DMS153 (cell line): ENCODE measurements around the gene MCUR1.
"Not testable (repeated sequence)": the region's sequence is repeated elsewhere in the genome, so short reads cannot be mapped to it uniquely, and the experiment has no call there.

Experiments
- DNase-seq: peaks from one replicate; lab custom pipeline; 2025; lab: John Stamatoyannopoulos, UW

Gene MCUR1

GRCh38 chr6:13776602-13777001 is 37.8 kb downstream of the MCUR1 start:
- no peak for DNase-seq

- not testable (repeated sequence) for DNase-seq
These were observed 38.9 kb downstream of the MCUR1 start for GRCh38 chr6:13775466-13775865.

- not testable (repeated sequence) for DNase-seq
These were observed 41.9 kb downstream of the MCUR1 start for GRCh38 chr6:13772358-13773030.

GRCh38 chr6:13769655-13770053 is 44.7 kb downstream of the MCUR1 start:
- no peak for DNase-seq

GRCh38 chr6:13769034-13769654 is 45.2 kb downstream of the MCUR1 start:
- no peak for DNase-seq

- no peak for DNase-seq
These were observed 47.1 kb downstream of the MCUR1 start for GRCh38 chr6:13767121-13767808.

- DNase-seq: no peak
These were observed 48.1 kb downstream of the MCUR1 start for GRCh38 chr6:13766201-13766634.

GRCh38 chr6:13765570-13765969 is 48.8 kb downstream of the MCUR1 start:
- no peak for DNase-seq

- DNase-seq: no peak
These were observed 49.4 kb downstream of the MCUR1 start for GRCh38 chr6:13764996-13765395.

- DNase-seq: no peak
These were observed 50.5 kb downstream of the MCUR1 start for GRCh38 chr6:13763740-13764381.

- DNase-seq: no peak
These were observed 51.5 kb downstream of the MCUR1 start for GRCh38 chr6:13762611-13763441.

GRCh38 chr6:13761361-13762036 is 52.9 kb downstream of the MCUR1 start:
- DNase-seq: no peak

- DNase-seq: no peak
These were observed 53.8 kb downstream of the MCUR1 start for GRCh38 chr6:13760307-13761304.

GRCh38 chr6:13759025-13759424 is 55.3 kb downstream of the MCUR1 start:
- no peak for DNase-seq

GRCh38 chr6:13754644-13755043 is 59.7 kb downstream of the MCUR1 start:
- no peak for DNase-seq

- DNase-seq: no peak
These were observed 70.6 kb downstream of the MCUR1 start for GRCh38 chr6:13743736-13744127.

- no peak for DNase-seq
These were observed 71.2 kb downstream of the MCUR1 start for GRCh38 chr6:13742961-13743735.

- DNase-seq: no peak
These were observed 73.0 kb downstream of the MCUR1 start for GRCh38 chr6:13741365-13741764.
